Activated CD4-positive, CD25-positive, alpha-beta regulatory T cell treated with anti-CD3 and anti-CD28 coated beads, Interleukin-2, amount 50 U/mL, for 72 hours (primary cell): ENCODE measurements around the gene ARHGAP26.
A peak's percentile ranks its signal among the peaks of the same experiment; 100 is the strongest.
"Not testable (repeated sequence)": the region's sequence is repeated elsewhere in the genome, so short reads cannot be mapped to it uniquely, and the experiment has no call there.

Experiments used
- DNase-seq: peaks from one replicate; pipeline ENCODE4 v3.0.0; 2021

Gene ARHGAP26

GRCh38 chr5:142998316-142999020 lies 228.3 kb downstream of the ARHGAP26 start:
- no peak for DNase-seq

- DNase-seq, result not testable (repeated sequence)
Measured at GRCh38 chr5:143000551-143000950, 230.4 kb downstream of the ARHGAP26 start.

- no peak for DNase-seq
Measured at GRCh38 chr5:143001764-143002351, 231.7 kb downstream of the ARHGAP26 start.

- no peak for DNase-seq
Measured at GRCh38 chr5:143002459-143003327, 232.5 kb downstream of the ARHGAP26 start.

- no peak for DNase-seq
Measured at GRCh38 chr5:143003328-143003636, 233.1 kb downstream of the ARHGAP26 start.

- no peak for DNase-seq
Measured at GRCh38 chr5:143004361-143005145, 234.4 kb downstream of the ARHGAP26 start.

- DNase-seq, result no peak
Measured at GRCh38 chr5:143006501-143006900, 236.3 kb downstream of the ARHGAP26 start.

GRCh38 chr5:143008032-143008431 lies 237.9 kb downstream of the ARHGAP26 start:
- DNase-seq, result no peak

GRCh38 chr5:143008809-143009521 lies 238.8 kb downstream of the ARHGAP26 start:
- DNase-seq, result peak; percentile 59

- no peak for DNase-seq
Measured at GRCh38 chr5:143010351-143010750, 240.2 kb downstream of the ARHGAP26 start.

- no peak for DNase-seq
Measured at GRCh38 chr5:143011585-143011984, 241.4 kb downstream of the ARHGAP26 start.

- no peak for DNase-seq
Measured at GRCh38 chr5:143013176-143013891, 243.2 kb downstream of the ARHGAP26 start.

- no peak for DNase-seq
Measured at GRCh38 chr5:143014017-143014651, 244.0 kb downstream of the ARHGAP26 start.

GRCh38 chr5:143016777-143017516 lies 246.8 kb downstream of the ARHGAP26 start:
- DNase-seq, result no peak

GRCh38 chr5:143017541-143017940 lies 247.4 kb downstream of the ARHGAP26 start:
- DNase-seq, result no peak

GRCh38 chr5:143017992-143018391 lies 247.8 kb downstream of the ARHGAP26 start:
- no peak for DNase-seq

- no peak for DNase-seq
Measured at GRCh38 chr5:143019157-143019556, 249.0 kb downstream of the ARHGAP26 start.

- DNase-seq, result no peak
Measured at GRCh38 chr5:143019614-143020515, 249.7 kb downstream of the ARHGAP26 start.

- no peak for DNase-seq
Measured at GRCh38 chr5:143021595-143021994, 251.4 kb downstream of the ARHGAP26 start.
